AML-193 (cell line): ENCODE measurements around the gene REC114.
"Not testable (repeated sequence)": the region's sequence is repeated elsewhere in the genome, so short reads cannot be mapped to it uniquely, and the experiment has no call there.

Experiments used
- DNase-seq, 2 experiments: peaks; one replicate each; lab custom pipeline; 2025; lab: John Stamatoyannopoulos, UW

The REC114 gene

DNA sequence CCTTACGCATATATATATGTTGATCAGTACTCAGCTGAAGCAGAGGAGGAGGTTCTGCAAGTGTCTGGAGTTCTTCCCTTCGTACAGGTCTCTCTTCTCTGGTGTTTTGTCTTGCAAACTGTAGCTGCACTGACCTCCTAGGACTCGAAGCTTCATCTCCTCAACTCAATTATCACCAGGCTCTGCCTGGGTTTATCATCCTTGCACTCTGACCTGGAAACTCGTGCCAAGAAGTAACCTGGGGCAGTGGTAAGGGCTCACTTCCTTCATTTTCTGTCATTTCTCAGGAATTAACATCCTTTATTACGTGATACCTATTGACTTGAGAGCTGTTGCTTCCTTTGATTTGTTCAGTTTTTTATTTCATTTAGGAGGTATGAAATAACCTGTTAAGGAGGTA, 14.4 kb downstream of the REC114 start:
- no peak for DNase-seq

DNA sequence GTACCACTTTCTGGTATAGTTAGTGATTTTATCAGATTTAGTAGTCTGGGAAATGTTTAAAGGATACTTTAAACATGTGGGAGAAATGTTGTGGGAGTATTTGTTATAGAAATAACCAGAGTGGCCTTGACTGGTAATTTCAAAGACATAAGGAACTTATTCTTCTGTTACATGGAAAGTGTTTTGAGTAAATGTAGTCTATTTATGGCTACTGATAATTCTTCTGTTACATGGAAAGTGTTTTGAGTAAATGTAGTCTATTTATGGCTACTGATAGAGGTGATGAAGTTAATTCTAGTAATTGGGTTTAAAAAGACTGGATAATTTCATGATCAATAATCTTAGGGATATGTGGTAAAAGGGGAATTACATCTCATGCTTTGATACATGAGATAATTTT, 17.7 kb downstream of the REC114 start:
- DNase-seq = no peak

DNA sequence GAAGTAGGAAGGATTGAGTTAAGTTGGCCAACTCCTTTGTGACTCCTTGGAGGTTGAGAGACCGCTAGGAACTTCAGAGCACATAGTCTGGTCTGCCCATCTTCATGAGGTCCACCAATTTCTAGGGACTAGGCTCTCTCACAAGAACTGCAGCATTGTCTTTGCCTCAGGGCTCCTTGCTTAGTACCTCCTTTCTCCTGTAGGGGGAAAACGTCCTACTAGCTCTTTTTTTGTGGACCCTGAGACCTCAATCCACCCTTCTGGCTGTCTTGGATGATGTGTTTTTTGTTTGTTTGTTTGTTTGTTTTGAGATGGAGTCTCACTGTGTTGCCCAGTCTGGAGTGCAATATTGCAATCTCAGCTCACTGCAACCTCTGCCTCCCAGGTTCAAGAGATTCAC, 21.6 kb downstream of the REC114 start:
- peak in 1 of 2 experiments; percentile 3 for DNase-seq

DNA sequence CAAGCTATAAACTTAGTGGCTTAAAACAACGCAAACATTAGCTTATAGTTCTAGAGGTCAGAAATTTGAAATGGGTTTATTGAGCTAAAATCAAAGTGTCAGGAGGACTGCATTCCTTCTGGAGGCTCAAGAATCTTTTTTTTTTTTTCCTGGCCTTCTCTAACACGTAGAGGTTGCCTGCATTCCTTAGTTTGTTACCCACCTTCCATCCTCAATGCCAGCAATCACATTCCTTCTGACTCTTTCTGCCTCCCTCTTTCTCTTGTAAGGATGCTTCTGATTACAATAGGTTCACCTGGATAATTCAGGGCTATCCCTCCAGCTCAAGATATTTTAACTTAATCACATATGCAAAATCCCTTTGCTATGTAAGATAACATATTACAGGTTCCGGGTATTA, 24.8 kb downstream of the REC114 start:
- no peak for DNase-seq

DNA sequence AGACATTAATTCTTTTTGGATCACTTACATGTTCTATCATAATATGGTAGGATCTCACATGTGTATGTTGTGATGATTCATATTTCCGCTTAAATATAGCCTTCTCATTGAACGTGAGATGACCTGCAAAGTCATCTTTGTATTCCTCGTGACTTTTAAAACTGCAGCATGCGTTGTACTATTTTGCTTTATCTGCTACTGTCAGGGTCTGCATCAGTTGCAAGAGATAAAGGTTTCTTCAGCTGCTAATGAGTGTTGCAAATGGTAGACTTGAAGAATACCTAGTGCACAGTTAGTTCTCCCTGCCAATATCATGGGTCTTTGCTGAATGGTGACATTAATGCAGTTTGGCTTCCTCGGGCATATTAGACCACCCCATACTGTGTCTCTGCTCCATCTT, 31.8 kb downstream of the REC114 start:
- no peak for DNase-seq

DNA sequence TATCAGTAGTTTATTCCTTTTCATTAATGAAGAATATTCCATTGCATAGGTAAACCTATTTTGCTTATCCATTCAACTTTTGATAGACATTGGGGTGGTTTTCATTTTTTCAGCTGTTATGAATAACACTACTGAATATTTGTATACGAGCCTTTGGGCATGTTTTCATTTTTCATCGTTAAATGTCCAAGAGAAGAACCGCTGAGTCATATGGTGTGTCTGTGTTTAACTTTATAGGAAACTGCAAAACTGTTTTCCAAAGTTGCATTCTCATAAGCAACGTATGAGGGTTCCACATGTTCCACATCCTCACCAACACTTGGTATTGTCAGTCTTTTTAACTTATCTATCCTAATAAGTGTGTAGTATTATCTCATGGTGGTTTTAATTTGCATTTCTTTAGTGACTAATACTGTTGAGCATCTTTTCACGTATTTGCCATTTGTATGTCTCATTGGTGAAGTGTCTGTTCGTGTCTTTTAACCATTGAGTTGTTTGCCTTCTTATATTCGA, 33.8 kb downstream of the REC114 start:
- DNase-seq = no peak

DNA sequence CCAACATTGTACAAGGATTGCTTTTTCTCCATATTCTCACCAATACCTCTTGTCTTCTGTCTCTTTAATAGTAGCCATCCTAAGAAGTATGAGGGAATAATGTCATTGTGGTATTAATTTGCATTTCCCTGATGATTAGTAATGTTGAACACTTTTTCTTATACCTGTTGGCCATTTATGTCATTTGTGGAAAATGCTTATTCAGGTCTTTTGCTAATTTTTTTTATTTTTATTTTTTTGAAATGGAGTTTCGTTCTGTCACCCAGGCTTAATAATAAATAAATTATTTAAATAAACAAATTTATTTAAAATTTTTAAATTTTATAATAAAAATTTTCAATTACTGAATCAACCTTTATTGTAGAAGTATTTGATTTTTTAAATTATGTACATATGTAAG, 37.1 kb downstream of the REC114 start:
- no peak for DNase-seq

DNA sequence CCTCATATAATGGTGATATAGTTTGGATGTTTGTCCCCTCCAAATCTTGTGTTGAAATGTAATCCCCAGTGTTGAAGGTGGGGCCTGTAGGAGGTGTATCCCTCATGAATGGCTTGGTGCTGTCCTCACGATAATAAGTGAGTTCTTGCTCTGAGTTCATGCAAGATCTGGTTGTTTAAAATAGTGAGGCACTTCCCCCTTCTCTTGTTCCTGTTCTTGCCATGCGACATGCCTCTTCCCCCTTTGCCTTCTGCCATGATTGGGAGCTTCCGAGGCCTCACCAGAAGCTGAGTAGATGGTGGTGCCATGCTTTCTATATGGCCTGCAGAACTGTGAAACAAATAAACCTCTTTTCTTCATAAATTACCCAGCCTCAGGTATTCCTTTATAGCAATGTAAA, 39.2 kb downstream of the REC114 start:
- DNase-seq = peak in 1 of 2 experiments; percentile 5

DNA sequence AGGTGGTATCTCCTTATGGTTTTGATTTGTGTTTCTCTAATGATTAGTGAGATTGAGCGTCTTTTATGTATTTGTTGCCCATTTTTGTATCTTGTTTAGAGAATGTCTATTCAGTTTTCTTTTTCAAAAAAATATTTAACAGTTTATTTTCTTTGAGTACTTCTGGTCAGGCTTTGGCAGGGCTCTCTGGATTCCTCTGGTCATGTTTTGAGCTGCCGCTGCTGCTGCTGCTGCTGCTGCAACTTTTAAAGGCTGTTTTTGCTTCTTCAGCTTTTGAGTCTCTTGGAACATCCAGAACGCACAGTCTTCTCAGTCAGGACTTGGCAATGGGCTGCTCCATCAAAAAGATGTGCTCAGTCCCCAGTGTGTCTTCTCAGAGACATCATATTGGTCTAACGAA, 40.1 kb downstream of the REC114 start:
- DNase-seq = no peak

DNA sequence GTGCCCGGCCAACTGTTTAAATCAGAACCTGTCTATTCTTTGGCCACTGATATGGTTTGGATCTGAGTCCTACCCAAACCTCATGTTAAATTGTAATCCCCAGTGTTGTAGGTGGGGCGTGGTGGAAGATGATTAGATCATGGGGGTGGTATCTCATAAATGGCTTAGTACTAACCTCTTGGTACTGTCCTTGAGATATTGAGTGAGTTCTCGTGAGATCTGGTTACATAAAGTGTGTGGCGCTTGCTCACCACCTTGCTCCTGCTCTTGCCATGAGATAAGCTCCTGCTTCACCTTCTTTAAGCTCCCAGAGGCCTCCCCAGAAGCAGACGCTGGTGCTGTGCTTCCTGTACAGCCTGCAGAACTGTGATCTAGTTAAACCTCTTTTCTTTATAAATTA, 42.4 kb downstream of the REC114 start:
- no peak for DNase-seq

DNA sequence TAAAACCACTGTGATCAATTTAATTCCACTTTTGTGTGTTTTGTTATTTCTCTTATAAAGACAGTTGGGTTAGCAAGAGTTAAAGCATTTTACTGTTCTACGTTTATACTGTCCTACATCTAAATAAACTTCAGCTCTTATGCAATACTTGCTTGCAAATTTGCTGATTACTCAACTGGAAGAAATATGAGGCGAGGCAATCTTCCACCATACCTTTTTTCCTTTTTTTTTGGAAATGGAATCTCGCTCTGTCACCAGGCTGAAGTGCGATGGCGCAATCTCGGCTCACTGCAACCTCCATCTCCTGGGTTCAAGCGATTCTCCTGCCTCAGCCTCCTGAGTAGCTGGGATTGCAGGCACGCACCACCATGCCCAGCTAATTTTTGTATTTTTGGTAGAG, 42.9 kb downstream of the REC114 start:
- not testable (repeated sequence) for DNase-seq

DNA sequence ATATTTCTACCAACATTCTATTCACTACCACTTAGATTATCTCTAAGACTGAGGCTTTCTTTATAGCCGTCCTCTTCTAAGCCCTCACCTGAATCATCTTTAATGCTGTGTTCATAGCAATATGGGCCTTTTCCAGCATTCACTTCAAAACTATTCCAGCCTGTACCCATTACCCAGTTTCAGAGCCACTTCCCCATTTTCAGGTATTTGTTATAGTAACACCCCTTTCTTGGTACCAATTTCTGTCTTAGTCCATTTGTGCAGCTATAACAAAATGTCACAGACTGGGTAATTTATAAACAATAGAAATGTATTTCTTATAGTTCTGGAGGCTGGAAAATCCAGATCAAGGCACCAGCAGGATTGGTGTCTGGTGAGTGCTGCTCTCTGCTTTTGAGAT, 45.7 kb downstream of the REC114 start:
- no peak for DNase-seq

DNA sequence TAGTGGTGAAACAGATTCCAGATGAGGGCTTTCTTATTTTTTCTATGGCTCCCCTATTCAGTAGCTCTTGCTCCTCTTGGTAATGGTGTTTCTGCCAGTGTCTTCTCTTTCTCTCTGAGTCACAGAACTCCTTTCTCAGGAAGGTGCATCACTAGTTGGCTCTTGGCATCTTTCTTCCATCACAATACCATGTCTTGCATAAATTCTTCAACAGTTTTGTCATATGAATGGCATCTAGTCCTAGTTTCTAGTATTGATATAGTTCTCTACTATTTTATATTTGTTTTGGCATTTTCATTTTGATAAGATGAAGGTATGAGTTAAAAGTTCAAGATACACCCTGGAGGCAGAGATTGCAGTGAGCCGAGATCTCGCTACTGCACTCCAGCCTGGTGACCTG, 51.0 kb downstream of the REC114 start:
- no peak for DNase-seq

DNA sequence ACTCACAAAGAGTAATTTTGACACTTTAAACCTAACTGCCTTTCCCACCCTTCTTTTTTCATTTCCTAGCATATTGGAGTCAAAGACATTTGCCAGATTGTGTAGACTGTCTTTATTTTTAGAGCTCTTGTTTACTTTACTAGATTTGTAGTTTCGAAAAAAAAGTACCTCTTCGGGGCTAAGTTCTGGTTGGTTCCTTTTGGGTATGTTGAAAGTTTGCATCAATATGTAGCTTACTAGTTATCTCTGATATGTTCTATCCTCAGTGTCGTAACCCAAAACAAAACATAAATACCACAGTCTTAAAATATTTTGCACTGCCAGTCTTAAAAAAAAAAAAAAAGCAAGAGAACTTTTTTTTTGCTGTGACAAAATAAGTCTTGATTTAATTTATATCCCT, 52.2 kb downstream of the REC114 start:
- no peak for DNase-seq

DNA sequence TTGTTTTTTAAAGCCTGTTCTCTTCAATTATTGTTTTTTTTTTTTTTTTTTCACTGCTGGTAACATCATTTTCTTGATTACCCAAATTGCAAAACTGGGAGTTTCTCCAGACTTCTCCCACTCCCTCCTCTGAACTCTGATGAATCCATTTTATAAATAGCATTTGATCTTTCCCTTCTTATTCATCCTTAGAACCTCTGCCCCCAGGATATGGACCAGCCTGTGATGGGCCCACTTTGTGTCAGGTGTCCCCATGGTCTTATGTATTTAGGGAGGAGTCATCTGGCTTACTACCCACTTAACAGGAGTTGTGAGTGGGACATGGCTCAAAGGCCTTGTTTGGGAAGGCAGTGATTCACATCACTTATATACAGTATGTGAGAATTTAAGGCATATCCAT, 57.7 kb downstream of the REC114 start:
- no peak for DNase-seq

DNA sequence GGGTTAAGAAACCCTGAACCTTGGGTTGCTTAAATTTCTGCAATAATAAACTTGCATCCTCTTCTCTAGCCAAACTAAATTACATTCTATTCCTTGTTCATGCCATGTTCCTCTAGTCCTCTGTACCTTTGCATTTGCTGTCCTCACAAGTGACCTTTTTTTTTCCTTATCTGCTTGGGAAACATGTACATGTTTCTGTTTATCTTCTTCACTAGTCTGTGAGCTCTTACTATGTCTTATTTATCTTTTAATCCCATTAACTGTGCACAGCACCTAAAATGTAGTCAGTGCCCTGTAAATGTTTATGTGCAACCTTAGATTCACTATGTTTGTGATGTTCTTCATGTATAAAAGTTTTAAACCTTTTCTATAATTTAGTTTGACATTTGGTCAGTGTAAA, 61.9 kb downstream of the REC114 start:
- no peak for DNase-seq

DNA sequence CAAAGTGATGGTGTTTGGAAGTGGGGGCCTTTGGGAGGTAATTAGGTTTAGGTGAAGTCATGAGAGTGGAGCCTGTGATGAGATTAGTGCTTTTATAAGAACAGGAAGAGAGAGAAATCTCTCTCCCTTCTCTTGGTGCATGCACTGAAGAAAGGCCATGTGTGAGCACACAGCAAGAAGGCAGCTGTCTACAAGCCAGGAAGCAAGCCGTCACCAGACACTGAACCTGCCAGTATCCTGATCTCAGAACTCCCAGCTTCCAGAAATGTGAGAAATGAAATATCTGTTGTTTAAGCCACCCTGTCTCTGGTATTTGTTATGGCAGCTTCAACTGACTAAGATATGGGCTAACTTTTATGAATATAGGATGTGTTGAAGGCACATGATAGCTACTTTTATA, 72.6 kb downstream of the REC114 start:
- no peak for DNase-seq

DNA sequence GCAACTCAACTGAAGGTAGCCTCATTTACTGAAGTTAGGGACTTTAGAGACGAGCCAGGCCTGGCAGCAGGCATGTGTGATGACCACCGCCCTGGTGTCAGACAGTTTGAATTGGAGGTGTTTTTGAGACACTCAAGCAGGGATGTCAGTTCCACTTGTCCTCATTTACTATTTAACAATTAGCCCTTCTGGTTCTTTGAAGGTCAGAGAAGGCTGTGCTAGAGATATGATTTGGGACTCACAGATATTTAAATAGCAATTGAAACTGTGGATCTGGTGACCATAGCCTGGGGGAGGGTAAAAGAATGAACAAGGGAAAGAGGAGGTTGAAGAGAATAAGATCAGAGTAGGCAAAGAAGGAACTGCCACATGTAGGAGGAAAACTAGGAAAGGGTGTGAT, 74.6 kb downstream of the REC114 start:
- DNase-seq = no peak

DNA sequence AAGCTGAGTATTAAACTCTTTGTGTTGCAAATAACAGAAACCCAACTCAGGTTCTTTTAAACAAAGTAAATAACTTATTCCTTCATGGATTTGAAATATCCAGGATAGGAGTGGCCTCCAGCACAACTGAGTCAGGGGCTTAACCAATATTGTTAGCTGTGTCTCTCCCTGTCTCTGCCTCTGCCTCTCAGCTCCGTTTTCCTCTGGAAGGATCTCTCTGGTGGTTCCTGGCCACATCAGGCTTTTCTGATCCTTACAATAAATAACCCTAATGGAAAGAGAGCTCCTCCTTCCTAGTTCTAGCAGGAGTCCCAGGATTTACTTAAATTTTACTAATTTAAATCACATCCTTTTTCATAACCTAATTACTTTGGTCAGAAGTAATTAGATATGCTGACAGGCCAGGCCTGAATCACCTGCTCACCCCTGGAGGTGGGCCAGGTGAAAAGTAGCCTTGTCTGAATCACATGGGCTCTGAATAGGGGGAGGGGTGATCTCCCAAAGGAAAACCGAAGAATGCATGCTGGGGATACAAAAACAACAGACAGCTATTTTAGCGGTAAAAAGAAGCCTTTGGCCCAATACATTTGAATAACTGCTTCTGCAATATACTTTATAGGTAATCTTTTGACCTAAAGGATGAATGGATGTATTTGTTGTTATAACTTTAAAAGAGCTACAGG, 75.4 kb downstream of the REC114 start:
- no peak for DNase-seq

DNA sequence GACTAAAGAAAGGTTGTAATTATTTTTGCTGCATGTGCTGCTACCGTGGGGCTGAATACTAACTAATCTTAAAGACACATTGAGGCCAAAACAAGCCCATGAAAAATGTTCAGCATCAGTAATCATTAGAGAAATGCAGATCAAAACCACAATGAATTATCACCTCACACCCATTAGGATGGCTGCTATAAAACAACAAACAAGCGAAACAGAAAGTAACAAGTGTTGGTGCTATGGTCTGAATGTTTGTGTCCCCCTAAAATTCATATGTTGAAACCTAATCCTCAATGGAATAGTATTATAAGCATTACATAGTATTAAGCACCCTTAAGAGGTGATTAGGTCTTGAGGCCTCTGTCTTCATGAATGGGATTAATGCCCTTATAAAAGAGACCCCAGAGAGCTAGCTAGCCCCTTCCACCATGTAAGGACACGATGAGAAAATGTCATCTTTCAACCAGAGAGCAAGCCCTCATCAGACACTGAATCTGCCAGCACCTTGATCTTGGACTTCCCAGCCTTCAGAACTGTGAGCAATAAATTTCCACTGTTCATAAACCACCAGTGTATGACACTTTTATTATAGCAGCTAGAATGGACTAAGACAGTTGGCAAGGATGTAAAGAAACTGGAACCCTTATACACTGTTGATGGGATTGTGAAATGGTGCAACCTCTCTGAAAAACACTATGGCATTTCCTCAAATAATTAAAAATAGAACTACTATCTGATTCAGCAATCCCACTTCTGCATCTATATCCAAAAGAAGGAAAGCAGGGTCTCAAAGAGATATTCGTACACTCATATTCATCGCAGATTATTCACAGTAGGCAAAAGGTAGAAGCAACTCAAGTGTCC, 76.1 kb downstream of the REC114 start:
- DNase-seq = peak in 1 of 2 experiments; percentile 7

DNA sequence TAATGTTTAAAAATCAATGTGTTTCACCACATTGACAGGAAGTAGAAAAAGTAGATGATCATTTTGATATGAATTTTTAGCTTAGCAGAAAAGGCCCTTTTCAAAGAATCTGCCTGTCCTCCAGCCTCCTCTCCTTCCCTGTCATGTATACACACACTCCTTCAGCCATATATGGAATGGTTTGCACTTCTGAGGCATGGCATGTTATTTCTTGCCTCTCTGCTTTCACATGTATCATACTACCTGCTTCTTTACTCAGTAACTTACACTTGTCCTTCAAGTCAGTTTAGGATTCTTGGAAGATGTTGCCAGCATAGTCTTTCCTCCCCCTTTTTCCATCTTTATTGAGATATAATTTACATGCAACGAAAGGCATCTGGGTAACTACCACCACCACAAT, 79.0 kb downstream of the REC114 start:
- no peak for DNase-seq

DNA sequence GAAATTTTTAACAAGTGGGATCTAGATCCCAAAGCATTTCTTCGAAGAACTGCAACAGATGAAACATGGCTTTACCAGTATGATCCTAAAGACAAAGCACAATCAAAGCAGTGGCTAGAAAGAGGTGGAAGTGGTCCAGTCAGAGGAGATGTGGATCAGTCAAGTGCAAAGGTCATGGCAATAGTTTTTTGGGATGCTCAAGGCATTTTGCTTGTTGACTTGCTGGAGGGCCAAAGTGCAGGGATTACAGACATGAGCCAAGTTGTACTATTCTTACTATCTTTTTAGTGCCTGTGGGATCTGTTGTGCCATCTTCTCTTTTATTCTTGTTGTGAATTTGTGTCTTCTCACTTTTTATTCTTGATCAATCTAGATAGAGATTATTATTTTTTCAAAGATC, 82.0 kb downstream of the REC114 start:
- DNase-seq = no peak

DNA sequence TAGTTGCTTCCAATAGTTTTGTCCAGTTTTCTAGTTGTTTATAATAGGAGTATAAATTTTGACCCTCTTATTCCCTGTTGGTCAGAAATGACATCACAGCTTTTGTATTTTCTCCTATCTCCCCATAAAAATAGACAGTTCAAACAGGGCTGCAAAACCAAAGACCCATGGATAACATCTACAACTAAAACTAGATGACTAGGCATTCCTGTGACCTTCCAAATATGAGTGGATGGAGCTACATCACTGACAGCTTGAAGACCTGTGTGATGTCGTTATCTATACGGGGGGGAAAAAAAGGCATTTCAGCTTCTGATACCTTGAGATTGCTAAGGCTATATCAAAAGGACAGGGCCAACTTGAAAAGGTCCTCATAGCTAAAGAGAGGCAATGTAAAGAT, 84.6 kb downstream of the REC114 start:
- no peak for DNase-seq
